HK-2 (cell line): Measurements from ENCODE around the gene FEM1B.

Experiments
- DNase-seq: peaks from one replicate; pipeline ENCODE4 v3.0.0-alpha.2; 2018; ENCODE audit not compliant: unreplicated experiment

Gene FEM1B

GRCh38 chr15:68285259-68285980 is 7.9 kb downstream of the FEM1B start:
- no peak for DNase-seq

- DNase-seq, result no peak
Observed at GRCh38 chr15:68286256-68286655, 8.7 kb downstream of the FEM1B start.

GRCh38 chr15:68289057-68289456 is 11.5 kb downstream of the FEM1B start:
- DNase-seq, result no peak

GRCh38 chr15:68289621-68290352 is 12.2 kb downstream of the FEM1B start:
- no peak for DNase-seq

GRCh38 chr15:68290715-68291114 is 13.2 kb downstream of the FEM1B start:
- DNase-seq, result no peak

GRCh38 chr15:68292157-68292781 is 14.7 kb downstream of the FEM1B start:
- DNase-seq, result no peak

GRCh38 chr15:68292967-68293366 is 15.4 kb downstream of the FEM1B start:
- no peak for DNase-seq

- no peak for DNase-seq
Observed at GRCh38 chr15:68295014-68295805, 17.7 kb downstream of the FEM1B start.

- DNase-seq, result no peak
Observed at GRCh38 chr15:68298336-68298735, 20.8 kb downstream of the FEM1B start.

GRCh38 chr15:68298882-68299381 is 21.4 kb downstream of the FEM1B start:
- no peak for DNase-seq

- DNase-seq, result no peak
Observed at GRCh38 chr15:68299436-68299835, 21.9 kb downstream of the FEM1B start.

GRCh38 chr15:68300115-68300940 is 22.8 kb downstream of the FEM1B start:
- no peak for DNase-seq

GRCh38 chr15:68301301-68301700 is 23.8 kb downstream of the FEM1B start:
- no peak for DNase-seq

- no peak for DNase-seq
Observed at GRCh38 chr15:68302729-68303128, 25.2 kb downstream of the FEM1B start.

- no peak for DNase-seq
Observed at GRCh38 chr15:68303134-68303533, 25.6 kb downstream of the FEM1B start.

GRCh38 chr15:68303560-68304436 is 26.3 kb downstream of the FEM1B start:
- DNase-seq, result peak; percentile 14

- DNase-seq, result no peak
Observed at GRCh38 chr15:68304589-68305337, 27.2 kb downstream of the FEM1B start.

- DNase-seq, result no peak
Observed at GRCh38 chr15:68305420-68305871, 27.9 kb downstream of the FEM1B start.
